Fibroblast of lung (primary cell): ENCODE data around the gene PDE9A. TPM values are rescaled to one million over a fixed set of nuclear protein-coding genes. Genes with fewer than 3 reads are reported as not detected.

Experiments used
- DNase-seq, 2 donors: peaks; one replicate each; pipeline versions ENCODE4 v3.0.0 to v3.0.0-alpha.2; 2010; ENCODE audit warnings: low read depth in 2 of 2
- H2AFZ ChIP-seq: 2 replicates; pipeline ENCODE4 v1.5.1; 2012; ENCODE audit warnings: low read length, control low read depth, inconsistent platforms
- H3K27ac ChIP-seq: 2 replicates; pipeline ENCODE4 v1.5.1; 2011; ENCODE audit warnings: low read length, control low read depth; ENCODE audit not compliant: insufficient read depth
- H3K27me3 ChIP-seq: 2 replicates; pipeline ENCODE4 v1.5.1; 2011; ENCODE audit warnings: mild to moderate bottlenecking, low read length; ENCODE audit not compliant: control insufficient read depth, insufficient read depth
- H3K36me3 ChIP-seq: 2 replicates; pipeline ENCODE4 v1.5.1; 2011; ENCODE audit warnings: low read length; ENCODE audit not compliant: control insufficient read depth, insufficient read depth
- H3K4me1 ChIP-seq: 2 replicates; pipeline ENCODE4 v1.5.1; 2011; ENCODE audit warnings: low read length; ENCODE audit not compliant: control insufficient read depth, insufficient read depth; ENCODE audit errors: extremely low read depth
- H3K4me2 ChIP-seq: 2 replicates; pipeline ENCODE4 v1.5.1; 2011; ENCODE audit warnings: low read length, control low read depth; ENCODE audit not compliant: insufficient read depth; ENCODE audit errors: extremely low read depth
- H3K4me3 ChIP-seq, 4 experiments: fragments of 200-600 bp in 1 of 4; sonication (generic) in 1 of 4; replicated peaks in 1 of 4; 2 replicates each; pipeline ENCODE4 v1.5.1; 2011 to 2016; ENCODE audit warnings: low read length in 4 of 4, low read depth in 3 of 4, mild to moderate bottlenecking in 3 of 4, control low read depth in 2 of 4, inconsistent platforms in 1 of 4, mixed read lengths in 1 of 4; ENCODE audit not compliant: insufficient read depth in 1 of 4; ENCODE audit errors: control extremely low read depth in 1 of 4
- H3K79me2 ChIP-seq: 2 replicates; pipeline ENCODE4 v1.5.1; 2012; ENCODE audit warnings: mild to moderate bottlenecking, low read length, inconsistent platforms; ENCODE audit not compliant: control insufficient read depth, insufficient read depth
- H3K9ac ChIP-seq: 2 replicates; pipeline ENCODE4 v1.5.1; 2011; ENCODE audit warnings: mild to moderate bottlenecking, low read length, control low read depth; ENCODE audit not compliant: insufficient read depth
- H3K9me3 ChIP-seq: 2 replicates; pipeline ENCODE4 v1.5.1; 2012; ENCODE audit warnings: low read depth, low read length; ENCODE audit not compliant: control insufficient read depth, insufficient read depth
- H4K20me1 ChIP-seq: 2 replicates; pipeline ENCODE4 v1.5.1; 2011; ENCODE audit warnings: low read length; ENCODE audit not compliant: control insufficient read depth, insufficient read depth; ENCODE audit errors: extremely low read depth
- CTCF ChIP-seq, 2 donors: IDR thresholded peaks in 1 of 2; conservative IDR thresholded peaks in 1 of 2; 1 replicate in 1 of 2; 2 replicates in 1 of 2; pipeline ENCODE4 v1.5.1; 2011 to 2012; ENCODE audit warnings: low read length in 2 of 2, control low read depth in 1 of 2, inconsistent platforms in 1 of 2, low read depth in 1 of 2, mild to moderate bottlenecking in 1 of 2
- EZH2 ChIP-seq: IDR thresholded peaks from 2 replicates; pipeline ENCODE4 v1.5.1; 2012; ENCODE audit warnings: low read length, control low read depth, mild to moderate bottlenecking; ENCODE audit errors: missing control alignments
- polyA plus RNA-seq, 2 donors: library from polyadenylated mRNA; depleted of rRNA in 1 of 2; stranded (reverse) in 1 of 2; unstranded in 1 of 2; fragments of >200 nt; gene quantifications; 2 replicates each; pipeline ENCODE4 v1.2.1, GENCODE V29; 2011 to 2012; ENCODE audit warnings: missing spikeins in 1 of 2
- total RNA-seq: library from RNA; depleted of rRNA; stranded (reverse); fragments of >200 nt; gene quantifications from 2 replicates; pipeline ENCODE4 v1.2.1, GENCODE V29; 2014

The PDE9A gene
- total and polyA plus RNA-seq, 2 donors (not counting 1 experiment from before 2014, with no cell fraction given) = 1.8 to 4.4 TPM

GRCh38 chr21:42703965-42704364 lies 50.5 kb downstream of the PDE9A start:
- Histone ChIP-seq H3K4me3 (no peak overlapping the region), H3K36me3 (no peaks in the 10 kb centered on the region), H4K20me1 (no peaks in the 10 kb centered on the region), H3K27ac (no peak overlapping the region), H3K27me3 (no peaks in the 10 kb centered on the region), H3K9me3 (no peaks in the 10 kb centered on the region), H3K79me2 (no peaks in the 10 kb centered on the region), H2AFZ (no peak overlapping the region), H3K4me2 (no peak overlapping the region), H3K9ac (no peak overlapping the region), H3K4me1 (no peaks in the 10 kb centered on the region)
- TF ChIP-seq CTCF (conservative IDR thresholded peaks at IDR 0.05 in 1 of 2, IDR thresholded peaks at IDR 0.05 in 1 of 2; ENCODE audit: low read depth in 1 of 2, low read length in 2 of 2) = no peak
- no peak for TF ChIP-seq EZH2
- DNase-seq = no peak

- no peak for TF ChIP-seq EZH2
- Histone ChIP-seq H3K27ac (no peak overlapping the region), H3K36me3 (no peaks in the 10 kb centered on the region), H3K9me3 (no peaks in the 10 kb centered on the region), H3K4me2 (no peak overlapping the region), H3K27me3 (no peaks in the 10 kb centered on the region), H4K20me1 (no peaks in the 10 kb centered on the region), H2AFZ (no peak overlapping the region), H3K4me3 (no peak overlapping the region), H3K9ac (no peak overlapping the region), H3K79me2 (no peaks in the 10 kb centered on the region), H3K4me1 (no peaks in the 10 kb centered on the region)
- no peak for DNase-seq
These were observed 51.4 kb downstream of the PDE9A start for GRCh38 chr21:42704861-42705260.

GRCh38 chr21:42705346-42705745 lies 51.9 kb downstream of the PDE9A start:
- DNase-seq = no peak

More at GRCh38 chr21:42705346-42705745, 51.9 kb downstream of the PDE9A start:
- Histone ChIP-seq H3K4me1 (no peaks in the 10 kb centered on the region), H2AFZ (no peak overlapping the region), H3K27me3 (no peaks in the 10 kb centered on the region), H3K9ac (no peak overlapping the region), H3K36me3 (no peaks in the 10 kb centered on the region), H3K4me3 (no peak overlapping the region), H4K20me1 (no peaks in the 10 kb centered on the region), H3K79me2 (no peaks in the 10 kb centered on the region), H3K4me2 (no peak overlapping the region), H3K27ac (no peak overlapping the region), H3K9me3 (no peaks in the 10 kb centered on the region)
- no peak for TF ChIP-seq EZH2
- no peak for TF ChIP-seq CTCF (conservative IDR thresholded peaks at IDR 0.05 in 1 of 2, IDR thresholded peaks at IDR 0.05 in 1 of 2; ENCODE audit: low read depth in 1 of 2, low read length in 2 of 2)
